ENCODE data around the gene KRT3. TPM values are rescaled to one million over a fixed set of nuclear protein-coding genes. Genes with fewer than 3 reads are reported as not detected.

The KRT3 gene
- total and polyA plus RNA-seq, 9 of the 15 experiments (the other 6 are each of a cell fraction or from before 2014, with no cell fraction given) = not detected

GRCh38 chr12:52812749-52813148 lies 16.8 kb upstream of the KRT3 start:
- no peaks in the 10 kb centered on the region for H3K36me3 ChIP-seq (ENCODE audit: control insufficient read depth, insufficient read depth, low read length)
- ChIA-PET POLR2A (interaction anchor here (0.7 kb wide), 1 partner anchor 406 kb away, joined by 3 read pairs; no protein-coding TSS in a partner anchor), CTCF (ENCODE audit: low intra/inter-chr PET ratio) (no interaction called here)
- DNase-seq (ENCODE audit: extremely low read depth in 1 of 4, low spot score in 3 of 4) = no peak
- H3K27ac ChIP-seq (ENCODE audit: extremely low read depth, low read depth, low read length) = no peak overlapping the region
- intact Hi-C loops (cut with micrococcal nuclease) (no loop called here), in situ Hi-C loops (cut with MboI) (no loop called here)
- no peaks in the 10 kb centered on the region for H3K79me2 ChIP-seq (ENCODE audit: control insufficient read depth, insufficient read depth, low read length)
- H3K4me3 ChIP-seq = no peak overlapping the region
- H3K9me3 ChIP-seq (replicated peaks; ENCODE audit: control insufficient read depth, insufficient read depth, low read depth, low read length) = no peaks in the 10 kb centered on the region
- no peak for TF ChIP-seq ZSCAN29 (IDR thresholded peaks at IDR 0.05)
- TF ChIP-seq JUNB (CRISPR knock-in tag; conservative IDR thresholded peaks at IDR 0.05) = no peak
- peak; percentile 61 for TF ChIP-seq MEIS2 (IDR thresholded peaks at IDR 0.05; ENCODE audit: partially characterized antibody)
- TF ChIP-seq USF2 (CRISPR knock-in tag; IDR thresholded peaks at IDR 0.05) = no peak
- TF ChIP-seq CTBP1 (IDR thresholded peaks at IDR 0.05; ENCODE audit: borderline replicate concordance) = 0 out of 2 replicates have a peak, but pooled peaks have one; percentile 20
- 0 out of 2 replicates have a peak, but pooled peaks have one; percentile 25 for TF ChIP-seq NFE2 (IDR thresholded peaks at IDR 0.05; ENCODE audit: low read depth)
- TF ChIP-seq, protein P1, sequence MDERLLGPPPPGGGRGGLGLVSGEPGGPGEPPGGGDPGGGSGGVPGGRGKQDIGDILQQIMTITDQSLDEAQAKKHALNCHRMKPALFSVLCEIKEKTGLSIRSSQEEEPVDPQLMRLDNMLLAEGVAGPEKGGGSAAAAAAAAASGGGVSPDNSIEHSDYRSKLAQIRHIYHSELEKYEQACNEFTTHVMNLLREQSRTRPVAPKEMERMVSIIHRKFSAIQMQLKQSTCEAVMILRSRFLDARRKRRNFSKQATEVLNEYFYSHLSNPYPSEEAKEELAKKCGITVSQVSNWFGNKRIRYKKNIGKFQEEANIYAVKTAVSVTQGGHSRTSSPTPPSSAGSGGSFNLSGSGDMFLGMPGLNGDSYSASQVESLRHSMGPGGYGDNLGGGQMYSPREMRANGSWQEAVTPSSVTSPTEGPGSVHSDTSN (CRISPR knock-in tag; IDR thresholded peaks at IDR 0.05; ENCODE audit: low read depth) = no peak
- TF ChIP-seq, protein P1 (tag; conservative IDR thresholded peaks at IDR 0.05; ENCODE audit: low read depth) = peak; percentile 84
- no peak for TF ChIP-seq ZBTB17 (CRISPR knock-in tag; IDR thresholded peaks at IDR 0.05)
- peaks cover 28 to 53% of the 10 kb centered on the region in 2 experiments for H3K27me3 ChIP-seq (ENCODE audit: control insufficient read depth in 2 of 2, insufficient read depth in 2 of 2, low read length in 2 of 2)
- no peak for FAIRE-seq
- no peak overlapping the region for H3K4me2 ChIP-seq (ENCODE audit: insufficient read depth, low read length)
- no peak for ATAC-seq
- peaks cover 2% of the 10 kb centered on the region for H3K9me1 ChIP-seq (ENCODE audit: control insufficient read depth, insufficient read depth, low read length)
- no peak overlapping the region for H2AFZ ChIP-seq (ENCODE audit: low read depth, low read length)
- H3K9ac ChIP-seq (ENCODE audit: insufficient read depth in 1 of 2, low read depth in 2 of 2, low read length in 2 of 2) = no peak overlapping the region
- BruUV-seq (replicated peaks) = no TSS peak
- 0% methylated on average over 3 of the region's 3 CpGs for WGBS (ENCODE audit: insufficient coverage, low coverage, missing lambda C conversion rate)
- H3K4me1 ChIP-seq (replicated peaks in 1 of 2; ENCODE audit: control insufficient read depth in 2 of 2, insufficient read depth in 2 of 2, low read length in 2 of 2) = no peaks in the 10 kb centered on the region; a peak in 1 of 5 replicates
- no peaks in the 10 kb centered on the region; the same call in none of the 2 replicates for H4K20me1 ChIP-seq (replicated peaks; ENCODE audit: control insufficient read depth, insufficient read depth, low read length)
